K562 (cell line): Measurements from ENCODE around the gene E2F2. TPM values are rescaled to one million over a fixed set of nuclear protein-coding genes. Genes with fewer than 3 reads are reported as not detected.

Experiments used
- CEBPG ChIP-seq, 3 experiments: fragments of 200-800 bp in 1 of 3; sonication (Bioruptor generic) in 1 of 3; sonication (generic) in 1 of 3; formaldehyde crosslinking in 1 of 3; IDR thresholded peaks in 2 of 3; conservative IDR thresholded peaks in 1 of 3; 2 replicates each; pipeline versions ENCODE4 v1.6.1 to v1.8.0; 2016 to 2022; ENCODE audit warnings: missing compliant biosample characterization in 2 of 3, missing genetic modification characterization in 2 of 3, mild to moderate bottlenecking in 1 of 3, missing genetic modification reagents in 1 of 3
- GABPA ChIP-seq: fragments of 200-800 bp; sonication (Bioruptor generic); conservative IDR thresholded peaks from 2 replicates; pipeline ENCODE4 v1.6.1; 2016; ENCODE audit warnings: low read depth, missing genetic modification characterization, missing compliant biosample characterization
- HSF4 ChIP-seq: fragments of 250-450 bp; sonication (Bioruptor Pico); IDR thresholded peaks from 2 replicates; pipeline ENCODE4 v2.1.2; 2022; ENCODE audit warnings: mild to moderate bottlenecking, moderate library complexity, borderline replicate concordance
- KLF1 ChIP-seq: fragments of 450-650 bp; IDR thresholded peaks from 2 replicates; pipeline ENCODE4 v1.6.1; 2016; ENCODE audit warnings: missing genetic modification characterization, missing compliant biosample characterization
- NCOA1 ChIP-seq: fragments of 450-650 bp; IDR thresholded peaks from 2 replicates; pipeline ENCODE4 v1.6.1; 2016; ENCODE audit warnings: low read depth
- NFXL1 ChIP-seq: fragments of 450-650 bp; formaldehyde crosslinking; IDR thresholded peaks from 2 replicates; pipeline ENCODE4 v1.4.0; 2021; ENCODE audit warnings: mild to moderate bottlenecking
- NR0B1 ChIP-seq: fragments of 450-650 bp; IDR thresholded peaks from one replicate; pipeline ENCODE4 v1.6.1; 2018; ENCODE audit warnings: mild to moderate bottlenecking, moderate library complexity; ENCODE audit not compliant: partially characterized antibody
- PHF20 ChIP-seq: fragments of 450-650 bp; IDR thresholded peaks from 2 replicates; pipeline ENCODE4 v1.6.1; 2018; ENCODE audit not compliant: partially characterized antibody
- RBFOX2 ChIP-seq: fragments of 200-400 bp; formaldehyde crosslinking; IDR thresholded peaks from 2 replicates; pipeline ENCODE4 v1.6.1; 2017; ENCODE audit warnings: low read depth, mild to moderate bottlenecking, low read length, moderate library complexity
- RBM34 ChIP-seq: fragments of 200-400 bp; formaldehyde crosslinking; IDR thresholded peaks from 2 replicates; pipeline ENCODE4 v1.6.1; 2018; ENCODE audit warnings: low read length, borderline replicate concordance; ENCODE audit not compliant: insufficient read depth
- SNIP1 ChIP-seq: fragments of 450-650 bp; IDR thresholded peaks from 2 replicates; pipeline ENCODE4 v1.7.1; 2017; ENCODE audit warnings: low read depth, mild to moderate bottlenecking
- ZBTB2 ChIP-seq: fragments of 450-650 bp; IDR thresholded peaks from 2 replicates; pipeline ENCODE4 v1.6.1; 2016; ENCODE audit warnings: antibody characterized with exemption
- ZNF282 ChIP-seq: sonication (generic); formaldehyde crosslinking; IDR thresholded peaks from 2 replicates; pipeline ENCODE4 v1.8.1; 2023; ENCODE audit warnings: missing genetic modification reagents
- ZNF584 ChIP-seq: fragments of 200-800 bp; sonication (Bioruptor generic); IDR thresholded peaks from 2 replicates; pipeline ENCODE4 v1.6.1; 2016; ENCODE audit warnings: low read depth, mild to moderate bottlenecking, missing genetic modification characterization, missing compliant biosample characterization
- polyA plus RNA-seq, 8 experiments: library from polyadenylated mRNA; depleted of rRNA in 4 of 8; stranded (reverse) in 5 of 8; unstranded in 3 of 8; fragments of >200 nt; fragmentation: Nextera tagmentation in 2 of 8; fragmentation: Illumina TruSeq in 1 of 8; extraction: Ambion mirVana in 2 of 8; extraction: Trizol in 1 of 8; gene quantifications; 2 replicates each; pipeline versions ENCODE4 v1.2.1 to v1.2.3, GENCODE V29; 2011 to 2014; ENCODE audit warnings: inconsistent platforms in 1 of 8, missing spikeins in 1 of 8
- total RNA-seq, 7 experiments: library from RNA; depleted of rRNA in 6 of 7; stranded (reverse); fragments of >200 nt in 6 of 7; fragmentation: Illumina TruSeq in 2 of 7; extraction: Trizol in 2 of 7; gene quantifications; 2 replicates each; pipeline versions ENCODE4 v1.2.1 to v1.2.3, GENCODE V29; 2011 to 2021; ENCODE audit warnings: low replicate concordance in 1 of 7
- TF ChIP-seq, protein P1 (sequence below), 2 experiments: fragments of 450-650 bp; IDR thresholded peaks; 2 replicates each; pipeline ENCODE4 v1.6.1; 2018; ENCODE audit warnings: mild to moderate bottlenecking in 2 of 2, low read depth in 1 of 2; ENCODE audit not compliant: partially characterized antibody in 2 of 2
- TF ChIP-seq, protein P2 (sequence below), 2 experiments: fragments of 200-800 bp in 1 of 2; sonication (Bioruptor generic) in 1 of 2; sonication (generic) in 1 of 2; formaldehyde crosslinking in 1 of 2; IDR thresholded peaks in 1 of 2; conservative IDR thresholded peaks in 1 of 2; 2 replicates each; pipeline versions ENCODE4 v1.5.0 to v1.6.1; 2016 to 2020; ENCODE audit warnings: missing compliant biosample characterization in 1 of 2, missing genetic modification characterization in 1 of 2, missing genetic modification reagents in 1 of 2

Gene E2F2
- total and polyA plus RNA-seq, 9 of the 15 experiments (the other 6 are each of a cell fraction or from before 2014, with no cell fraction given): 3.1 to 25.3 (median 11.4) TPM

- TF ChIP-seq, protein P1, sequence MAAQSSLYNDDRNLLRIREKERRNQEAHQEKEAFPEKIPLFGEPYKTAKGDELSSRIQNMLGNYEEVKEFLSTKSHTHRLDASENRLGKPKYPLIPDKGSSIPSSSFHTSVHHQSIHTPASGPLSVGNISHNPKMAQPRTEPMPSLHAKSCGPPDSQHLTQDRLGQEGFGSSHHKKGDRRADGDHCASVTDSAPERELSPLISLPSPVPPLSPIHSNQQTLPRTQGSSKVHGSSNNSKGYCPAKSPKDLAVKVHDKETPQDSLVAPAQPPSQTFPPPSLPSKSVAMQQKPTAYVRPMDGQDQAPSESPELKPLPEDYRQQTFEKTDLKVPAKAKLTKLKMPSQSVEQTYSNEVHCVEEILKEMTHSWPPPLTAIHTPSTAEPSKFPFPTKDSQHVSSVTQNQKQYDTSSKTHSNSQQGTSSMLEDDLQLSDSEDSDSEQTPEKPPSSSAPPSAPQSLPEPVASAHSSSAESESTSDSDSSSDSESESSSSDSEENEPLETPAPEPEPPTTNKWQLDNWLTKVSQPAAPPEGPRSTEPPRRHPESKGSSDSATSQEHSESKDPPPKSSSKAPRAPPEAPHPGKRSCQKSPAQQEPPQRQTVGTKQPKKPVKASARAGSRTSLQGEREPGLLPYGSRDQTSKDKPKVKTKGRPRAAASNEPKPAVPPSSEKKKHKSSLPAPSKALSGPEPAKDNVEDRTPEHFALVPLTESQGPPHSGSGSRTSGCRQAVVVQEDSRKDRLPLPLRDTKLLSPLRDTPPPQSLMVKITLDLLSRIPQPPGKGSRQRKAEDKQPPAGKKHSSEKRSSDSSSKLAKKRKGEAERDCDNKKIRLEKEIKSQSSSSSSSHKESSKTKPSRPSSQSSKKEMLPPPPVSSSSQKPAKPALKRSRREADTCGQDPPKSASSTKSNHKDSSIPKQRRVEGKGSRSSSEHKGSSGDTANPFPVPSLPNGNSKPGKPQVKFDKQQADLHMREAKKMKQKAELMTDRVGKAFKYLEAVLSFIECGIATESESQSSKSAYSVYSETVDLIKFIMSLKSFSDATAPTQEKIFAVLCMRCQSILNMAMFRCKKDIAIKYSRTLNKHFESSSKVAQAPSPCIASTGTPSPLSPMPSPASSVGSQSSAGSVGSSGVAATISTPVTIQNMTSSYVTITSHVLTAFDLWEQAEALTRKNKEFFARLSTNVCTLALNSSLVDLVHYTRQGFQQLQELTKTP (IDR thresholded peaks at IDR 0.05; ENCODE audit: low read depth in 1 of 2, partially characterized antibody in 2 of 2): no peak
- 0 out of 2 replicates have a peak, but pooled peaks have one; percentile 23 for TF ChIP-seq HSF4
- TF ChIP-seq CEBPG (CRISPR knock-in tag; IDR thresholded peaks at IDR 0.05): no peak
- TF ChIP-seq CEBPG (tag; conservative IDR thresholded peaks at IDR 0.05 in 1 of 2, IDR thresholded peaks at IDR 0.05 in 1 of 2): peak in 1 of 2 experiments; percentile 40; a peak in 1 of 4 replicates
- peak; percentile 41 for TF ChIP-seq GABPA
- TF ChIP-seq ZNF584 (CRISPR knock-in tag): no peak
- TF ChIP-seq NFXL1: no peak
- TF ChIP-seq ZNF282 (CRISPR knock-in tag): no peak
- no peak for TF ChIP-seq ZBTB2
- no peak for TF ChIP-seq RBM34
- TF ChIP-seq, protein P2, sequence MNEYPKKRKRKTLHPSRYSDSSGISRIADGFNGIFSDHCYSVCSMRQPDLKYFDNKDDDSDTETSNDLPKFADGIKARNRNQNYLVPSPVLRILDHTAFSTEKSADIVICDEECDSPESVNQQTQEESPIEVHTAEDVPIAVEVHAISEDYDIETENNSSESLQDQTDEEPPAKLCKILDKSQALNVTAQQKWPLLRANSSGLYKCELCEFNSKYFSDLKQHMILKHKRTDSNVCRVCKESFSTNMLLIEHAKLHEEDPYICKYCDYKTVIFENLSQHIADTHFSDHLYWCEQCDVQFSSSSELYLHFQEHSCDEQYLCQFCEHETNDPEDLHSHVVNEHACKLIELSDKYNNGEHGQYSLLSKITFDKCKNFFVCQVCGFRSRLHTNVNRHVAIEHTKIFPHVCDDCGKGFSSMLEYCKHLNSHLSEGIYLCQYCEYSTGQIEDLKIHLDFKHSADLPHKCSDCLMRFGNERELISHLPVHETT (CRISPR knock-in tag; conservative IDR thresholded peaks at IDR 0.05 in 1 of 2, IDR thresholded peaks at IDR 0.05 in 1 of 2): peak in 1 of 2 experiments; percentile 55; a peak in 1 of 4 replicates
- TF ChIP-seq NR0B1: no peak
- no peak for TF ChIP-seq RBFOX2
- no peak for TF ChIP-seq SNIP1
- TF ChIP-seq PHF20: peak; percentile 49
- 0 out of 2 replicates have a peak, but pooled peaks have one; percentile 37 for TF ChIP-seq KLF1 (tag)
- 0 out of 2 replicates have a peak, but pooled peaks have one; percentile 2 for TF ChIP-seq NCOA1
- TF ChIP-seq, all 486 proteins: peak for 20
Measured at GRCh38 chr1:23531562-23532094, 595 bp upstream of the E2F2 start (continued).
